ENCODE measurements around the gene PRUNE2.
"Not testable (repeated sequence)": the region's sequence is repeated elsewhere in the genome, so short reads cannot be mapped to it uniquely, and the experiment has no call there.

PRUNE2 gene

GRCh38 chr9:76866689-76867088 lies 39.2 kb downstream of the PRUNE2 start:
- no peak for DNase-seq

- no peak for DNase-seq
Observed at GRCh38 chr9:76863832-76864231, 42.1 kb downstream of the PRUNE2 start.

- no peak for DNase-seq
Observed at GRCh38 chr9:76859860-76860259, 46.1 kb downstream of the PRUNE2 start.

GRCh38 chr9:76858248-76858647 lies 47.7 kb downstream of the PRUNE2 start:
- not testable (repeated sequence) for DNase-seq

- no peak for DNase-seq
Observed at GRCh38 chr9:76856016-76856415, 49.9 kb downstream of the PRUNE2 start.

- DNase-seq, result no peak
Observed at GRCh38 chr9:76855015-76855414, 50.9 kb downstream of the PRUNE2 start.

GRCh38 chr9:76852026-76852425 lies 53.9 kb downstream of the PRUNE2 start:
- no peak for DNase-seq

- no peak for DNase-seq
Observed at GRCh38 chr9:76846297-76846696, 59.6 kb downstream of the PRUNE2 start.

GRCh38 chr9:76845254-76845653 lies 60.7 kb downstream of the PRUNE2 start:
- DNase-seq, result no peak

- DNase-seq, result no peak
Observed at GRCh38 chr9:76835571-76836283, 70.2 kb downstream of the PRUNE2 start.

- no peak for DNase-seq
Observed at GRCh38 chr9:76828447-76828846, 77.5 kb downstream of the PRUNE2 start.

GRCh38 chr9:76827296-76828080 lies 78.4 kb downstream of the PRUNE2 start:
- DNase-seq, result no peak

- no peak for DNase-seq
Observed at GRCh38 chr9:76820431-76820830, 85.5 kb downstream of the PRUNE2 start.

GRCh38 chr9:76818271-76818670 lies 87.6 kb downstream of the PRUNE2 start:
- DNase-seq, result no peak

- no peak for DNase-seq
Observed at GRCh38 chr9:76817489-76817888, 88.4 kb downstream of the PRUNE2 start.

GRCh38 chr9:76812591-76812990 lies 93.3 kb downstream of the PRUNE2 start:
- DNase-seq, result no peak

GRCh38 chr9:76810377-76810957 lies 95.4 kb downstream of the PRUNE2 start:
- peak; percentile 13 for DNase-seq

- DNase-seq, result no peak
Observed at GRCh38 chr9:76808636-76809035, 97.3 kb downstream of the PRUNE2 start.

GRCh38 chr9:76803762-76804161 lies 102.2 kb downstream of the PRUNE2 start:
- no peak for DNase-seq

GRCh38 chr9:76803083-76803482 lies 102.8 kb downstream of the PRUNE2 start:
- DNase-seq, result no peak

GRCh38 chr9:76800901-76801300 lies 105.0 kb downstream of the PRUNE2 start:
- no peak for DNase-seq

GRCh38 chr9:76799473-76799872 lies 106.4 kb downstream of the PRUNE2 start:
- no peak for DNase-seq

- no peak for DNase-seq
Observed at GRCh38 chr9:76798527-76798926, 107.4 kb downstream of the PRUNE2 start.

GRCh38 chr9:76796296-76796695 lies 109.6 kb downstream of the PRUNE2 start:
- DNase-seq, result no peak

Data from CD4-positive, alpha-beta T cell treated with Interleukin-17A for 1 hour (primary cell).